ENCODE results near the gene TRAPPC3L.
A peak's percentile ranks its signal among the peaks of the same experiment; 100 is the strongest.

GRCh38 chr6:116531675-116532570, 13.6 kb downstream of the TRAPPC3L start:
- no peak for TF ChIP-seq POLR2A (IDR thresholded peaks at IDR 0.05)
- peak; percentile 47 to 67 (median 67) for TF ChIP-seq CTCF (IDR thresholded peaks at IDR 0.05)
- no peak for TF ChIP-seq POLR2AphosphoS5 (IDR thresholded peaks at IDR 0.05)

Measured in breast epithelium (tissue), 3 donors.